ENCODE results near the gene CKS1B.

The CKS1B gene

GRCh38 chr1:154998201-154998780, 23.8 kb downstream of the CKS1B start:
- TF ChIP-seq POLR2AphosphoS5 (IDR thresholded peaks at IDR 0.05; ENCODE audit: low read depth, low read length) = no peak
- TF ChIP-seq SIN3A (IDR thresholded peaks at IDR 0.05; ENCODE audit: borderline replicate concordance, insufficient read depth, low read length) = no peak
- no peak for TF ChIP-seq FOXP2 (optimal IDR thresholded peaks at IDR 0.05; ENCODE audit: borderline replicate concordance, extremely low read depth, extremely low read length, insufficient read depth)
- TF ChIP-seq, protein P1, sequence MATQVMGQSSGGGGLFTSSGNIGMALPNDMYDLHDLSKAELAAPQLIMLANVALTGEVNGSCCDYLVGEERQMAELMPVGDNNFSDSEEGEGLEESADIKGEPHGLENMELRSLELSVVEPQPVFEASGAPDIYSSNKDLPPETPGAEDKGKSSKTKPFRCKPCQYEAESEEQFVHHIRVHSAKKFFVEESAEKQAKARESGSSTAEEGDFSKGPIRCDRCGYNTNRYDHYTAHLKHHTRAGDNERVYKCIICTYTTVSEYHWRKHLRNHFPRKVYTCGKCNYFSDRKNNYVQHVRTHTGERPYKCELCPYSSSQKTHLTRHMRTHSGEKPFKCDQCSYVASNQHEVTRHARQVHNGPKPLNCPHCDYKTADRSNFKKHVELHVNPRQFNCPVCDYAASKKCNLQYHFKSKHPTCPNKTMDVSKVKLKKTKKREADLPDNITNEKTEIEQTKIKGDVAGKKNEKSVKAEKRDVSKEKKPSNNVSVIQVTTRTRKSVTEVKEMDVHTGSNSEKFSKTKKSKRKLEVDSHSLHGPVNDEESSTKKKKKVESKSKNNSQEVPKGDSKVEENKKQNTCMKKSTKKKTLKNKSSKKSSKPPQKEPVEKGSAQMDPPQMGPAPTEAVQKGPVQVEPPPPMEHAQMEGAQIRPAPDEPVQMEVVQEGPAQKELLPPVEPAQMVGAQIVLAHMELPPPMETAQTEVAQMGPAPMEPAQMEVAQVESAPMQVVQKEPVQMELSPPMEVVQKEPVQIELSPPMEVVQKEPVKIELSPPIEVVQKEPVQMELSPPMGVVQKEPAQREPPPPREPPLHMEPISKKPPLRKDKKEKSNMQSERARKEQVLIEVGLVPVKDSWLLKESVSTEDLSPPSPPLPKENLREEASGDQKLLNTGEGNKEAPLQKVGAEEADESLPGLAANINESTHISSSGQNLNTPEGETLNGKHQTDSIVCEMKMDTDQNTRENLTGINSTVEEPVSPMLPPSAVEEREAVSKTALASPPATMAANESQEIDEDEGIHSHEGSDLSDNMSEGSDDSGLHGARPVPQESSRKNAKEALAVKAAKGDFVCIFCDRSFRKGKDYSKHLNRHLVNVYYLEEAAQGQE (IDR thresholded peaks at IDR 0.05; ENCODE audit: insufficient read depth in 1 of 2, low read depth in 2 of 2, low read length in 2 of 2) = no peak
- TF ChIP-seq TAF1 (IDR thresholded peaks at IDR 0.05; ENCODE audit: borderline replicate concordance, insufficient read depth, low read length) = no peak

DNA sequence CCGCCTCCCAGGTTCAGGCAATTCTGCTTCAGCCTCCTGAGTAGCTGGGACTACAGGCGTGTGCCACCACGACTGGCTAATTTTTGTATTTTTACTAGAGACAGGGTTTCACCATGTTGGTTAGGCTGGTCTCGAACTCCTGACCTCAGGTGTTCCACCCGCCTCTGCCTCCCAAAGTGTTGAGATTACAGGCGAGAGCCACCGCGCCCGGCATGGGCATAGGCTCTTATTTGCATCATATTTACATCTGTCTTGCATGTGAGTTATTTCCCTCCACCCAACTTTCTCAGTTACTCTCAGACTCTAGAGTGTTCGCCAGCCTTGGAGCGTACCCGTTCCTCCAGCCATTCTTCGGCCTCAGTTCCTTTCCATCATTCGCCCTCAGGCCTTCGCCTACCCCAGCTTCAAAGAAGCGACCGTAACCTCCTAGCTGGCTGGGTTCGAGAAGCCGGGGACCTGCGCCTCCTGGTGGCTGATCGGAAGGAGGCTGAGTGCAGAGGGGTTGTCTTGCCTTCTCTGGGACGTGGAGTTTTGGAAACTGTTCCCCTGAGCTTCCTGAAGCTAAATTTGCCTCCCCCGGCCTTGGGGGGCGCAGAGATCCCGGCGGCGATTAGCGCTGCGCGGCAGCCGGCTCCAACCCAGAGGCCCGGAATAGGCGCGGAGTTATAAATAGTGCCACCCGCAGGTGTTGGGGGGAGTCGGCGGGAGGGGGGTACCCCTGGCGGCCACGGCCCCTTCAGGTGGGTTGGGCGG, 24.5 kb downstream of the CKS1B start:
- TF ChIP-seq FOXP2 (optimal IDR thresholded peaks at IDR 0.05; ENCODE audit: borderline replicate concordance, extremely low read depth, extremely low read length, insufficient read depth) (no peak), TAF1 (IDR thresholded peaks at IDR 0.05; ENCODE audit: borderline replicate concordance, insufficient read depth, low read length) (no peak), SIN3A (IDR thresholded peaks at IDR 0.05; ENCODE audit: borderline replicate concordance, insufficient read depth, low read length) (no peak), POLR2AphosphoS5 (IDR thresholded peaks at IDR 0.05; ENCODE audit: low read depth, low read length) (no peak)
- TF ChIP-seq, protein P1 (IDR thresholded peaks at IDR 0.05; ENCODE audit: insufficient read depth in 1 of 2, low read depth in 2 of 2, low read length in 2 of 2) = no peak

DNA sequence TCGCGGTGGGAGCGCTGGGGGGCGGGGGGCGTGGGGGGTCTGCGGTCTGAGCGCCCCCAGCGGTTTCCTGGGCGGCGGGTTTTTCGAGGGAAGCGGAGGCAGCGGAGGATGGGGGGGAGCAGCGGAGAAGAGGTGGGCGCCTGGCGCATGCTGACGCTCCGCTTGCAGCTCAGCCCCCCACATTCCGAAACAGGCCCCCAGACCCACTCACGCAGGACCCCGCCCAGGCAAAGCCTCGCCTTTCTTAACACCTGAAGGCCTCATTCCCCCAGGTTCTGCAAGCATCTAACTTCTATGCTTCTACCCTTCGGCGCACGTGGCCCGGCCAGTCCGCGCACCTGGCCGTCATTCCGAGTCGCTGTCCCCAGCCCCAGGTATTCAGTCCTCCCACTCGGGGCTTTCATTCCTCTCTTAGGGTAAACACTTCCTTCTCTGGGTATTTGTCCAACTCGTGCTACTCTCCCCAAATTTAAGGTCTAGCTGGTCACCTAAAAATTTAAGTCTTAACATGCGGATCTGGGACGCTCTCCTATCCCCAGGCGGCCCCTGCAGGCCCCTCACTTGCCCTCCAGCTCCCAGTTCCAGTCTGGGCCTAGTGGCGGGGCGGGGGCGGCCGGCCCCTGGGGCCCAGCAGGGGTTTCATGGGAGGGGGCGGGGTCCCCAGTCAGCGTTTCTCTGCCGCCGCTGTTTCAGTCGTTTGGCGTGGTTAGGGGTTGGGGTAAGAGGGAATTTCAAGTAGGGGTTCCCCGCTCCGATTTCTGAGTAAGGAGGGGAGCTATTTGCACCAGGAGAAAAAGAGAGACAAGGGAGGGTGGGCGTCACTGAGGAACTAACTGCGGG, 25.3 kb downstream of the CKS1B start:
- TF ChIP-seq POLR2AphosphoS5 (IDR thresholded peaks at IDR 0.05; ENCODE audit: low read depth, low read length) (no peak), TAF1 (IDR thresholded peaks at IDR 0.05; ENCODE audit: borderline replicate concordance, insufficient read depth, low read length) (no peak), SIN3A (IDR thresholded peaks at IDR 0.05; ENCODE audit: borderline replicate concordance, insufficient read depth, low read length) (no peak), FOXP2 (optimal IDR thresholded peaks at IDR 0.05; ENCODE audit: borderline replicate concordance, extremely low read depth, extremely low read length, insufficient read depth) (no peak)
- TF ChIP-seq, protein P1 (IDR thresholded peaks at IDR 0.05; ENCODE audit: insufficient read depth in 1 of 2, low read depth in 2 of 2, low read length in 2 of 2) = no peak

DNA sequence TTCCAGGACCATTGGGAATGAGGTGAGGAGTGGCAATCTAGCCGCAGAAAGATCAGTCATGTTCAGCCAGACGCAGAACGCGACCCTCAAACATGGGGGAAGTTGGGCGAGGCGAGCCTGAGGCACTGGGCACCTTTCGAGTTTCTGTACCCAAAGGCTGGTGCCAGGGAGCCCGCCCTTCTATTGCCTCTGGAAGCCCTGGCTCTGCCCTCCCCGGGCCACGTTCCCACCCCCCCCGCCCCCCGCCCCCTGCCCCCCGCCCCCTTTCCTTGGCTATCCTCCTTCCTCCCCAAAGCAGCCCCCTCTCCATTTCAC, 25.9 kb downstream of the CKS1B start:
- TF ChIP-seq FOXP2 (optimal IDR thresholded peaks at IDR 0.05; ENCODE audit: borderline replicate concordance, extremely low read depth, extremely low read length, insufficient read depth) = no peak
- no peak for TF ChIP-seq SIN3A (IDR thresholded peaks at IDR 0.05; ENCODE audit: borderline replicate concordance, insufficient read depth, low read length)
- TF ChIP-seq TAF1 (IDR thresholded peaks at IDR 0.05; ENCODE audit: borderline replicate concordance, insufficient read depth, low read length) = no peak
- TF ChIP-seq POLR2AphosphoS5 (IDR thresholded peaks at IDR 0.05; ENCODE audit: low read depth, low read length) = no peak
- TF ChIP-seq, protein P1 (IDR thresholded peaks at IDR 0.05; ENCODE audit: insufficient read depth in 1 of 2, low read depth in 2 of 2, low read length in 2 of 2) = no peak
